Activated T-cell treated with anti-CD3 and anti-CD28 coated beads, Interleukin-2, amount 50 U/mL, for 4 hours (primary cell): ENCODE results near the gene TMEM233. TPM values are rescaled to one million over a fixed set of nuclear protein-coding genes. Genes with fewer than 3 reads are reported as not detected.
"Not testable (repeated sequence)": the region's sequence is repeated elsewhere in the genome, so short reads cannot be mapped to it uniquely, and the experiment has no call there.

Source experiments
- ATAC-seq, 2 donors: fragments of 200-7000 bp; cut with Tn5 transposase; one replicate each; pipeline ENCODE4 v1.10.0; 2021
- DNase-seq: peaks from one replicate; pipeline ENCODE4 v3.0.0-alpha.2; 2020
- H3K27me3 Mint-ChIP-seq: one replicate; pipeline ENCODE4 v1.8.0; 2021; ENCODE audit warnings: low read depth, mixed read lengths
- H3K36me3 Mint-ChIP-seq: one replicate; pipeline ENCODE4 v1.8.0; 2022; ENCODE audit warnings: mixed read lengths; ENCODE audit not compliant: insufficient read depth
- H3K4me1 Mint-ChIP-seq: one replicate; pipeline ENCODE4 v1.8.0; 2021; ENCODE audit warnings: low read depth, mixed read lengths
- H3K4me3 Mint-ChIP-seq: one replicate; pipeline ENCODE4 v1.8.0; 2021; ENCODE audit warnings: mild to moderate bottlenecking, moderate library complexity, mixed read lengths
- H3K9me3 Mint-ChIP-seq: one replicate; pipeline ENCODE4 v1.8.0; 2021; ENCODE audit warnings: mixed read lengths
- total RNA-seq, 3 donors: library from RNA; stranded (reverse); gene quantifications; one replicate each; pipeline ENCODE4 v1.2.1, GENCODE V29; 2021

The TMEM233 gene
- total RNA-seq, 3 donors from 2014 or later, result not detected

- not testable (repeated sequence) for H3K27me3 Mint-ChIP-seq, ATAC-seq, H3K4me1 Mint-ChIP-seq, H3K9me3 Mint-ChIP-seq, H3K4me3 Mint-ChIP-seq, H3K36me3 Mint-ChIP-seq, DNase-seq
Observed at GRCh38 chr12:119658166-119658565, 64.6 kb downstream of the TMEM233 start.

- H3K4me3 Mint-ChIP-seq, result no peak overlapping the region
Observed at GRCh38 chr12:119659289-119659897, 65.8 kb downstream of the TMEM233 start.

GRCh38 chr12:119660076-119660475, 66.5 kb downstream of the TMEM233 start:
- H3K27me3 Mint-ChIP-seq, result no peaks in the 10 kb centered on the region
- no peak for DNase-seq
- H3K4me1 Mint-ChIP-seq, result peaks cover 7% of the 10 kb centered on the region
- no peak for ATAC-seq
- H3K9me3 Mint-ChIP-seq, result no peaks in the 10 kb centered on the region
- H3K4me3 Mint-ChIP-seq, result no peak overlapping the region
- no peaks in the 10 kb centered on the region for H3K36me3 Mint-ChIP-seq

More at GRCh38 chr12:119659289-119659897, 65.8 kb downstream of the TMEM233 start:
- Mint-ChIP-seq H3K9me3 (no peaks in the 10 kb centered on the region), H3K4me1 (peaks cover 7% of the 10 kb centered on the region), H3K27me3 (no peaks in the 10 kb centered on the region), H3K36me3 (no peaks in the 10 kb centered on the region)
- ATAC-seq, result peak in 1 of 2 donors; percentile 50
- peak; percentile 36 for DNase-seq

DNA sequence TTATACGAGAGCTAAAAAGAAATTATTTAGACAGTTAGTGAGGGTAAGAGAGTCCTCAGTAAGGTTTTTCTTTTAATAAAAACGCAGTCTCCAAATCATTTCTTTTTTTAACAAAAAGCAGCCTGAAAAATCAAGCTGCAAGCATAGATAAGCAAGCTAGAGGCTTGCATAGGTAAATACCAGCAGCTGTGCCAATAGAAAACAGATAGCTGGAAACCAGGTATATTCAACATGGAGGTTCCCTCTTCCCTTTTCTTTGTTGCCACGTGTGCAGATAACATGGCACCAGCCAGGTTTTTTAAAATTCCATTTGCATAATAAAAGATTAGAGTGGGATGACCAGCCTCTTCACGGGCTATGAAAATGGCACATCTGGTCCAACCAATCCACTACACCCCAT, 68.3 kb downstream of the TMEM233 start:
- Mint-ChIP-seq H3K9me3 (no peaks in the 10 kb centered on the region), H3K4me3 (no peak overlapping the region), H3K4me1 (peaks cover 16% of the 10 kb centered on the region), H3K36me3 (no peaks in the 10 kb centered on the region), H3K27me3 (no peaks in the 10 kb centered on the region)
- ATAC-seq (no peak), DNase-seq (no peak)

GRCh38 chr12:119664642-119665041, 71.1 kb downstream of the TMEM233 start:
- DNase-seq (no peak), ATAC-seq (no peak)
- Mint-ChIP-seq H3K4me1 (peaks cover 30% of the 10 kb centered on the region), H3K36me3 (no peaks in the 10 kb centered on the region), H3K9me3 (no peaks in the 10 kb centered on the region), H3K27me3 (no peaks in the 10 kb centered on the region), H3K4me3 (no peak overlapping the region)

GRCh38 chr12:119665164-119665929, 71.8 kb downstream of the TMEM233 start:
- Mint-ChIP-seq H3K9me3 (no peaks in the 10 kb centered on the region), H3K36me3 (peaks cover 6% of the 10 kb centered on the region), H3K4me3 (no peak overlapping the region), H3K4me1 (peaks cover 31% of the 10 kb centered on the region), H3K27me3 (no peaks in the 10 kb centered on the region)
- ATAC-seq (no peak), DNase-seq (no peak)

DNA sequence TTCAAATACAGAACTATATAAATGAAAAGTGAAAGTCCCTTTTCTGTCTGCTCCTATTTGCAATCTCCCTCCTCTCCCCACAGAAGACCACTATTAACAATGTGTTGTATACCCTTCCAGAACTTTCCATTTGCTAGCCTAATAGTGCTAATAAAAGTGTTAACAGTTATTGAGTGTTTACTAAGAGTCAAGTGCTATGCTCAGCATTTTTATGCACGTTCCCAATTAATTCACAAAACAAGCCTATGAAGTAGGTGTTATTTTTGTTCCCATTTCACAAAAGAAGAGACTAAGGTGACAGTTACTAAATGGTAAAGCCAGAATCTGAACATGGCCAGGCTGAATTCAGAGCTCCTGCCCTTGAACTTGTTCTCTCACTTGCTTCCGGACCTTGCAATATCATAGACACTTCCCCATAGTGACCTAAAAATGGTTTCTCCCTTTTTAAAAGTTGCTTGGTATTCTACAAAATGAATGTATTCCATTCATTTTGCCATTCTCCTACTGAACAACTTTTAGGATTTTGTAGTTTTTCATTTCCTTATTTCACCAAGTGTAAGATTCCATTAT, 72.7 kb downstream of the TMEM233 start:
- H3K36me3 Mint-ChIP-seq, result peaks cover 14% of the 10 kb centered on the region
- ATAC-seq, result no peak
- no peaks in the 10 kb centered on the region for H3K27me3 Mint-ChIP-seq
- no peak for DNase-seq
- H3K9me3 Mint-ChIP-seq, result no peaks in the 10 kb centered on the region
- peaks cover 40% of the 10 kb centered on the region for H3K4me1 Mint-ChIP-seq
- peak overlapping the region; percentile 93 for H3K4me3 Mint-ChIP-seq

DNA sequence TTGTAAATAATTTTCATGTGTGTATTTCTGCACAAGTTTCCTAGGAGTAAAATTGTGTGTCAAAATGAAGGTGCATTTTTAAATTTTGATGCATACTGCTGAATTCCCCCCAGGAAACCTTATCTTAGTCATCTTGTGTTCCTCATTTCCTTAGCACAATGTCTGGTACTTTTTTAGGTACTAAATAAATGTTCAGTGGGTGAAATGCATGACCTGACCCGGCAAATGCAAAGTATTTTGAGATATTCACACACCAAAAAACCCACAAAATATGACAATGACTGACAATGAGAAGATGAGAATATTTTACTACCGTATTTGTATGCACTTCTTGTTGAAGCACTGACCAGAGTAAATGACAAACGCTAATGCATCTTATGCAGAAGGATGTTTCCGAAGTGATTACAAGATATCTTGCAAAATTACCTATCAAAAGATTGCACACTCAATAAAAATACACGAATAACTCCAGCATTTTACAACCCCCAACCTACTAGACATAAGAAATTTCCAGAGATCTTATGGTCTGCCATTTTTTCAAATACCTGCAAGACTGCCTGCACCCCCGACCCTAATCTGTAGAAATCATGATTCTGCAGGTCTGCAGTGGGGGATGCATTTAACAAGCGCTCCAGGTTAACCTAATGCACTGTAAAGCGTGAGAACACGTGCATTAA, 73.5 kb downstream of the TMEM233 start:
- H3K4me1 Mint-ChIP-seq, result peaks cover 45% of the 10 kb centered on the region
- no peak for DNase-seq
- H3K9me3 Mint-ChIP-seq, result no peaks in the 10 kb centered on the region
- peaks cover 17% of the 10 kb centered on the region for H3K36me3 Mint-ChIP-seq
- H3K4me3 Mint-ChIP-seq, result peak overlapping the region; percentile 93
- no peaks in the 10 kb centered on the region for H3K27me3 Mint-ChIP-seq
- ATAC-seq, result peak in 1 of 2 donors; percentile 6

GRCh38 chr12:119667577-119668323, 74.2 kb downstream of the TMEM233 start, which contains the start of gene PRKAB1:
Gene PRKAB1 (plus strand): TSS chr12:119668133. CDS start chr12:119668245, 112 bp downstream.
- peaks cover 52% of the 10 kb centered on the region for H3K4me1 Mint-ChIP-seq
- ATAC-seq (peak; percentile 93 to 95), DNase-seq (peak; percentile 90)
- peak within 1 kb of the TSS; percentile 93 for H3K4me3 Mint-ChIP-seq
- H3K36me3 Mint-ChIP-seq, result peaks cover 24% of the 10 kb centered on the region
- H3K9me3 Mint-ChIP-seq, result no peaks in the 10 kb centered on the region
- H3K27me3 Mint-ChIP-seq, result no peaks in the 10 kb centered on the region

DNA sequence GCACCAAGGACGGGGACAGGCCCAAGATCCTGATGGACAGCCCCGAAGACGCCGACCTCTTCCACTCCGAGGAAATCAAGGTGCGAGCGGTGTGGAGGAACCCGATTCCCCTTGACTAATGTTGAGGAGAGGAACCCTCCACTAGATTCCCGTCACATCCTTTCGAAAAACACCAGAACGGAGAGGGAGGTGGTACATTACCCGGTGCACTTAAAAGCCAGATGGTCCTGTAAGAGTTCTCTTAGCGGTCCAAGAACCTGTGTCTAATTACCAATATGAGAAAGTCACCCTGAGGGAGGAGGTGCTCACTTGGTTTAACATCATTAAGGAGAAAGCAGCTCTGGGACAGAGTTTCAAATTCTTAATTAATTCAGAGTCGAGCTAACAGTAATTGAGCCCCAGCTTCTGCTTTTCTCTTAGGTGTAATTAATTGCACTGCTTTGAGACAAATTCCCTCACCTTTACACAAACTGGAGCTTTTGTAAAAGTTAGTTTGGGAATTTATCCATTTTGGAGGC, 74.8 kb downstream of the TMEM233 start:
- peak overlapping the region; percentile 93 for H3K4me3 Mint-ChIP-seq
- H3K4me1 Mint-ChIP-seq, result peaks cover 59% of the 10 kb centered on the region
- H3K9me3 Mint-ChIP-seq, result no peaks in the 10 kb centered on the region
- DNase-seq (no peak), ATAC-seq (peak in 1 of 2 donors; percentile 3)
- no peaks in the 10 kb centered on the region for H3K27me3 Mint-ChIP-seq
- H3K36me3 Mint-ChIP-seq, result peaks cover 27% of the 10 kb centered on the region

- H3K27me3 Mint-ChIP-seq, result no peaks in the 10 kb centered on the region
- H3K4me1 Mint-ChIP-seq, result peaks cover 67% of the 10 kb centered on the region
- H3K36me3 Mint-ChIP-seq, result peaks cover 38% of the 10 kb centered on the region
- H3K9me3 Mint-ChIP-seq, result no peaks in the 10 kb centered on the region
- no peak for DNase-seq
- ATAC-seq, result no peak
- H3K4me3 Mint-ChIP-seq, result peak overlapping the region; percentile 78
Observed at GRCh38 chr12:119669744-119670472, 76.3 kb downstream of the TMEM233 start.

DNA sequence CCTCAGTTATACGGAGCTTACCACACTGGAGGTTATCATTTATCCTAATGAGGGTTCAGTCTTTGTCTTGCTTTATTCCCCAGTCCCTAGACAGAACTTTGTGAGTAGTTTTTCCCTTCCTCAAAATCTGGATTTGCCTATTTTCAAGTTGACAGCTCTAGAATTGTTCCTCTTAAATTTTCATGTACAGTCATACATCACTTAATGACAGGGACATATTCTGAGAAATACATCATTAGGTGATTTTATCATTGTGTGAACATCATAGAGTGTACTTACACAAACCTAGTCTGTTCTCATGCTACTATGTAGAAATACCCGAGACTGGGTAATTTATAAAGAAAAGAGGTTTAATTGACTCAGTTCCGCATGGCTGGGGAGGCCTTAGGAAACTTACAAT, 77.5 kb downstream of the TMEM233 start:
- H3K36me3 Mint-ChIP-seq, result peaks cover 46% of the 10 kb centered on the region
- H3K9me3 Mint-ChIP-seq, result no peaks in the 10 kb centered on the region
- no peaks in the 10 kb centered on the region for H3K27me3 Mint-ChIP-seq
- DNase-seq (no peak), ATAC-seq (no peak)
- H3K4me3 Mint-ChIP-seq, result no peak overlapping the region
- peaks cover 67% of the 10 kb centered on the region for H3K4me1 Mint-ChIP-seq

DNA sequence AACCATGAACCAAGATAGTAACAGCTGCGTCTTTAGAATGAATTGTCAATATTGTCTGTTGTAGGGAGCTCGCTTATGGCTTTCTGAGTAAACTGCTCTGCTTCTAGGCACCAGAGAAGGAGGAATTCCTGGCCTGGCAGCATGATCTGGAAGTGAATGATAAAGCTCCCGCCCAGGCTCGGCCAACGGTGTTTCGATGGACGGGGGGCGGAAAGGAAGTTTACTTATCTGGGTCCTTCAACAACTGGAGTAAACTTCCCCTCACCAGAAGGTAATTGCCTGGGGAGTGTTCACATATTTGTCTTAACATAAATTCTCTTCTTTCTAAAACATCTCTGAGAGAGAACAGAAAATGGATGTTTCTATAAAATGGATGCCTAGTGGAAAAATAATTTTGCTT, 78.6 kb downstream of the TMEM233 start:
- no peaks in the 10 kb centered on the region for H3K9me3 Mint-ChIP-seq
- no peaks in the 10 kb centered on the region for H3K27me3 Mint-ChIP-seq
- peaks cover 55% of the 10 kb centered on the region for H3K4me1 Mint-ChIP-seq
- H3K4me3 Mint-ChIP-seq, result no peak overlapping the region
- DNase-seq (no peak), ATAC-seq (no peak)
- peaks cover 57% of the 10 kb centered on the region for H3K36me3 Mint-ChIP-seq
